PC-9 (cell line): ENCODE data around the gene VPS11. TPM values are rescaled to one million over a fixed set of nuclear protein-coding genes. Genes with fewer than 3 reads are reported as not detected.

Source experiments
- BruUV-seq: library from RNA; stranded (reverse); fragments of 400-500 nt; replicated peaks from 2 replicates; lab custom pipeline; 2021; lab: Mats Ljungman, UMichigan
- CTCF ChIA-PET: fragments of 300-600 bp; sonication (Branson Sonifier 250); formaldehyde crosslinking; loops from one replicate; lab custom pipeline; 2022; ENCODE audit warnings: antibody characterized with exemption; lab: Charles Lee
- POLR2A ChIA-PET: fragments of 300-600 bp; sonication (Branson Sonifier 250); formaldehyde crosslinking; loops from one replicate; lab custom pipeline; 2022; ENCODE audit warnings: antibody characterized with exemption; ENCODE audit not compliant: unreplicated experiment; lab: Charles Lee
- DNase-seq, 2 experiments: peaks; one replicate each; pipeline versions ENCODE4 v3.0.0 to v3.0.0-alpha.2; 2015 to 2022; ENCODE audit warnings: mixed read lengths in 1 of 2
- H2AFZ ChIP-seq: fragments of 200-600 bp; sonication (generic); 2 replicates; pipeline ENCODE4 v1.8.1; 2017; ENCODE audit warnings: antibody characterized with exemption
- H3F3A ChIP-seq: fragments of 200-600 bp; sonication (generic); 2 replicates; pipeline ENCODE4 v1.8.1; 2017; ENCODE audit warnings: antibody characterized with exemption, mild to moderate bottlenecking, low read depth; ENCODE audit not compliant: insufficient read depth
- H3K27ac ChIP-seq: fragments of 200-600 bp; sonication (generic); 2 replicates; pipeline ENCODE4 v1.6.1; 2016; ENCODE audit warnings: mixed run types
- H3K27me3 ChIP-seq: fragments of 200-600 bp; sonication (generic); 2 replicates; pipeline ENCODE4 v1.6.1; 2016; ENCODE audit warnings: low read depth, mixed run types; ENCODE audit not compliant: insufficient read depth
- H3K36me3 ChIP-seq: fragments of 200-600 bp; sonication (generic); 2 replicates; pipeline ENCODE4 v1.6.1; 2016; ENCODE audit warnings: low read depth, mixed run types
- H3K4me1 ChIP-seq: fragments of 200-600 bp; sonication (generic); replicated peaks from 2 replicates; pipeline ENCODE4 v1.6.1; 2016; ENCODE audit warnings: mixed run types; ENCODE audit not compliant: insufficient read depth
- H3K4me2 ChIP-seq: fragments of 200-600 bp; sonication (generic); 2 replicates; pipeline ENCODE4 v1.6.1; 2017; ENCODE audit warnings: mixed run types
- H3K4me3 ChIP-seq: fragments of 200-600 bp; sonication (generic); 2 replicates; pipeline ENCODE4 v1.6.1; 2016; ENCODE audit warnings: mixed run types
- H3K79me2 ChIP-seq: fragments of 200-600 bp; sonication (generic); 2 replicates; pipeline ENCODE4 v1.6.1; 2017; ENCODE audit warnings: low read depth, mixed run types
- H3K9me2 ChIP-seq: fragments of 200-600 bp; sonication (generic); 2 replicates; pipeline ENCODE4 v1.8.1; 2017; ENCODE audit warnings: mild to moderate bottlenecking; ENCODE audit not compliant: insufficient read depth
- H3K9me3 ChIP-seq: fragments of 200-600 bp; sonication (generic); 2 replicates; pipeline ENCODE4 v1.8.1; 2016; ENCODE audit warnings: low read depth; ENCODE audit not compliant: insufficient read depth
- H4K20me1 ChIP-seq: fragments of 200-600 bp; sonication (generic); 2 replicates; pipeline ENCODE4 v1.8.1; 2017; ENCODE audit not compliant: insufficient read depth
- EZH2 ChIP-seq: fragments of 200-600 bp; sonication (generic); IDR thresholded peaks from 2 replicates; pipeline ENCODE4 v1.8.0; 2017; ENCODE audit warnings: antibody characterized with exemption, low read depth
- intact Hi-C: fragments of 100-400 bp; cut with micrococcal nuclease; formaldehyde crosslinking; loops from one replicate; pipeline ENCODE4 v1.10.0; 2022; ENCODE audit not compliant: unreplicated experiment
- total RNA-seq: library from RNA; stranded (reverse); gene quantifications from 2 replicates; pipeline ENCODE4 v1.2.3, GENCODE V29; 2021
- TF ChIP-seq, protein P1 (sequence below): fragments of 200-600 bp; sonication (generic); conservative IDR thresholded peaks from 2 replicates; pipeline ENCODE4 v1.6.1; 2017; ENCODE audit warnings: mixed run types, antibody characterized with exemption, mild to moderate bottlenecking, moderate library complexity

Gene VPS11
- total RNA-seq, 1 experiment from 2014 or later: 21.1 TPM

GRCh38 chr11:119024430-119025098 is 43.1 kb upstream of the VPS11 start:
- peaks cover 34% of the 10 kb centered on the region for H3K79me2 ChIP-seq
- H3K4me1 ChIP-seq: peaks cover 34% of the 10 kb centered on the region
- no peaks in the 10 kb centered on the region for H3K9me2 ChIP-seq
- no peak overlapping the region for H3K4me2 ChIP-seq
- H3K27ac ChIP-seq: no peak overlapping the region
- no peak overlapping the region for H2AFZ ChIP-seq
- intact Hi-C loops: no loop called here
- no peak for DNase-seq
- CTCF ChIA-PET: no interaction called here
- H3K36me3 ChIP-seq: peaks cover 32% of the 10 kb centered on the region; the same call in 1 of the 2 replicates
- no peaks in the 10 kb centered on the region for H3K27me3 ChIP-seq
- no peaks in the 10 kb centered on the region for H3K9me3 ChIP-seq
- H3F3A ChIP-seq: peaks cover 24% of the 10 kb centered on the region
- no peak overlapping the region for H3K4me3 ChIP-seq
- H4K20me1 ChIP-seq: peaks cover 7% of the 10 kb centered on the region
- TF ChIP-seq EZH2: no peak
- TF ChIP-seq, protein P1, sequence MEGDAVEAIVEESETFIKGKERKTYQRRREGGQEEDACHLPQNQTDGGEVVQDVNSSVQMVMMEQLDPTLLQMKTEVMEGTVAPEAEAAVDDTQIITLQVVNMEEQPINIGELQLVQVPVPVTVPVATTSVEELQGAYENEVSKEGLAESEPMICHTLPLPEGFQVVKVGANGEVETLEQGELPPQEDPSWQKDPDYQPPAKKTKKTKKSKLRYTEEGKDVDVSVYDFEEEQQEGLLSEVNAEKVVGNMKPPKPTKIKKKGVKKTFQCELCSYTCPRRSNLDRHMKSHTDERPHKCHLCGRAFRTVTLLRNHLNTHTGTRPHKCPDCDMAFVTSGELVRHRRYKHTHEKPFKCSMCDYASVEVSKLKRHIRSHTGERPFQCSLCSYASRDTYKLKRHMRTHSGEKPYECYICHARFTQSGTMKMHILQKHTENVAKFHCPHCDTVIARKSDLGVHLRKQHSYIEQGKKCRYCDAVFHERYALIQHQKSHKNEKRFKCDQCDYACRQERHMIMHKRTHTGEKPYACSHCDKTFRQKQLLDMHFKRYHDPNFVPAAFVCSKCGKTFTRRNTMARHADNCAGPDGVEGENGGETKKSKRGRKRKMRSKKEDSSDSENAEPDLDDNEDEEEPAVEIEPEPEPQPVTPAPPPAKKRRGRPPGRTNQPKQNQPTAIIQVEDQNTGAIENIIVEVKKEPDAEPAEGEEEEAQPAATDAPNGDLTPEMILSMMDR: no peak
- BruUV-seq: no TSS peak
- POLR2A ChIA-PET: interaction anchor here (0.6 kb wide), 1 partner anchor 354 kb away, joined by 4 read pairs; no protein-coding TSS in a partner anchor

GRCh38 chr11:119025099-119025473 is 42.5 kb upstream of the VPS11 start:
- H2AFZ ChIP-seq: no peak overlapping the region
- CTCF ChIA-PET: no interaction called here
- peaks cover 7% of the 10 kb centered on the region for H4K20me1 ChIP-seq
- no peaks in the 10 kb centered on the region for H3K9me2 ChIP-seq
- H3K27me3 ChIP-seq: no peaks in the 10 kb centered on the region
- TF ChIP-seq EZH2: no peak
- TF ChIP-seq, protein P1: no peak
- H3K79me2 ChIP-seq: peaks cover 34% of the 10 kb centered on the region
- peaks cover 32% of the 10 kb centered on the region; the same call in 1 of the 2 replicates for H3K36me3 ChIP-seq
- intact Hi-C loops: no loop called here
- H3K4me1 ChIP-seq: peaks cover 34% of the 10 kb centered on the region
- no peak overlapping the region for H3K4me3 ChIP-seq
- no peak overlapping the region for H3K4me2 ChIP-seq
- POLR2A ChIA-PET: interaction anchor here (0.6 kb wide), 1 partner anchor 355 kb away, joined by 4 read pairs; no protein-coding TSS in a partner anchor
- no peak for DNase-seq
- H3K27ac ChIP-seq: no peak overlapping the region
- no peaks in the 10 kb centered on the region for H3K9me3 ChIP-seq
- H3F3A ChIP-seq: peaks cover 24% of the 10 kb centered on the region
- BruUV-seq: no TSS peak

DNA sequence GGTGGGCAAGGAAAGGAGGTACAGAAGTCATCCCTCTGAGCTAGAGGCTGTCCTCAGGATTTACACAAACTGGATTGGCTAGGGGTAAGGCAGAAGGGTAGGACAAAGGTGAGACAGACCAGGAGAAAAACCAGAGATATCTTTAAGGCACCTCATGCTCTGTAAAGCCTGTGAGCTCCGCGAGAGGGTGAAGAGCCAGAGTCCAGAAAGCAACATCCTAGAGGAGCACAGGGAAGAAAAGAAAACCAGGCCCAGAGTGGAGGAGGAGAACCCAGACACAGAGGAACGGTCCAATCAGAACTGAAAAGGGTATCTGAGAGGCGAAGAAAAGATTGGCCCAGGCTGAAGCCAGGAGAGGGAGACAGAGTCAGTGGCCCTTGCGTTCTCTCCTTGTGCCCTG is 42.1 kb upstream of the VPS11 start:
- Histone ChIP-seq H3K4me2 (no peak overlapping the region), H3K27me3 (no peaks in the 10 kb centered on the region), H3K9me3 (no peaks in the 10 kb centered on the region), H3K4me3 (no peak overlapping the region), H4K20me1 (peaks cover 7% of the 10 kb centered on the region), H3F3A (peaks cover 24% of the 10 kb centered on the region), H3K36me3 (peaks cover 32% of the 10 kb centered on the region; the same call in 1 of the 2 replicates), H3K27ac (no peak overlapping the region), H3K4me1 (peaks cover 30% of the 10 kb centered on the region), H3K9me2 (no peaks in the 10 kb centered on the region), H2AFZ (no peak overlapping the region), H3K79me2 (peaks cover 31% of the 10 kb centered on the region)
- POLR2A ChIA-PET: interaction anchor here (0.6 kb wide), 1 partner anchor 355 kb away, joined by 4 read pairs; no protein-coding TSS in a partner anchor
- no peak for TF ChIP-seq EZH2
- TF ChIP-seq, protein P1: no peak
- no peak for DNase-seq
- intact Hi-C loops: no loop called here
- CTCF ChIA-PET: no interaction called here
- no TSS peak for BruUV-seq
